Dendritic cell treated with granulocyte-macrophage colony-stimulating factor and Interleukin-4, amounts not matched to agents 40 ng/mL and 50 ng/mL, for 4 days (primary cell): ENCODE results near the gene PAFAH2.
"Not testable (repeated sequence)": the region's sequence is repeated elsewhere in the genome, so short reads cannot be mapped to it uniquely, and the experiment has no call there.

ENCODE experiments used
- H3K27ac Mint-ChIP-seq: one replicate; pipeline ENCODE4 v1.8.0; 2022; ENCODE audit warnings: mild to moderate bottlenecking, mixed read lengths
- H3K27me3 Mint-ChIP-seq: one replicate; pipeline ENCODE4 v1.8.0; 2022; ENCODE audit warnings: mild to moderate bottlenecking, mixed read lengths
- H3K36me3 Mint-ChIP-seq: one replicate; pipeline ENCODE4 v1.8.0; 2022; ENCODE audit warnings: low read depth, mixed read lengths
- H3K4me1 Mint-ChIP-seq: one replicate; pipeline ENCODE4 v1.8.0; 2022; ENCODE audit warnings: low read depth, mixed read lengths
- H3K4me3 Mint-ChIP-seq: one replicate; pipeline ENCODE4 v1.8.0; 2022; ENCODE audit warnings: mild to moderate bottlenecking, moderate library complexity, mixed read lengths
- H3K9me3 Mint-ChIP-seq: one replicate; pipeline ENCODE4 v1.8.0; 2022; ENCODE audit warnings: mixed read lengths
- intact Hi-C: fragments of 100-400 bp; cut with micrococcal nuclease; formaldehyde crosslinking; loops from one replicate; pipeline ENCODE4 v1.15.0; 2022

The PAFAH2 gene

GRCh38 chr1:25992689-25993171 lies 5.1 kb downstream of the PAFAH2 start:
- Mint-ChIP-seq H3K9me3 (no peaks in the 10 kb centered on the region), H3K4me1 (peaks cover 70% of the 10 kb centered on the region), H3K36me3 (peaks cover 44% of the 10 kb centered on the region), H3K27ac (no peak overlapping the region), H3K4me3 (no peak overlapping the region), H3K27me3 (no peaks in the 10 kb centered on the region)
- intact Hi-C loops, result no loop called here

DNA sequence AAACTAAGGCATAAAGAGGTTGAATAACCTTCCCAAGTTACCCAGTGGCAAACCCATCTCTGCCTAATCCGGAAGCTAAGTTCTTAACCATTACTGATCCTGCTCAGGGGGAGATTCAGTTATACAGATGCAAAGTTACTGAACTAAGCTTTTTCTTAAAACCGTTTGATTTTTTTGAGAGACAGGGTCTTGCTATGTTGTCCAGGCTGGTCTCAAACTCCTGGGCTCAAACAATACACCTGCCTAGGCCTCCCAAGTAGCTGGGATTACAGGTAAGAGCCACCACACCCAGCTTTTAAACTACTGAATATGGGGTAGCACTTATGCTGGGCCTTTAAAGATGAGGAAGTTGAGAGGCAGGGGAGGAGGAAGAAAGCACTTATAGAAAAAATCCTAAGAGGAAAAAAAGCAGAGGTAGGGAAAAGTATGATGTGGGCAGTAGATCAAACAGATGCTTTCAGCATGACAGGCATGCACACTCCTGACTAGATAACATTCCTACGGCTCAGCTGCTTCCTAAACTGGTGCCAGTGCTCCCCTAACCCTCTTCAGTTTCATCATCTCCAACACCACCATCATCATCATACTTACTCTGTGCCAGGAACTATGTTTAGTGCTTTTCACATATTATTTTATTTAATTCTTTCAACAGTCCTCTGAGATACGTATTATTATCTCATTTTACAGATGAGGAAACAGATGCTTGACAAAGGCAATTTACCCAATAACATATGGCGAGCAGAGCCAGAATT lies 5.8 kb downstream of the PAFAH2 start:
- no peaks in the 10 kb centered on the region for H3K27me3 Mint-ChIP-seq
- H3K36me3 Mint-ChIP-seq, result peaks cover 44% of the 10 kb centered on the region
- H3K27ac Mint-ChIP-seq, result no peak overlapping the region
- H3K4me1 Mint-ChIP-seq, result peaks cover 65% of the 10 kb centered on the region
- H3K4me3 Mint-ChIP-seq, result no peak overlapping the region
- H3K9me3 Mint-ChIP-seq, result no peaks in the 10 kb centered on the region
- intact Hi-C loops, result no loop called here

- peaks cover 51% of the 10 kb centered on the region for H3K36me3 Mint-ChIP-seq
- no peaks in the 10 kb centered on the region for H3K9me3 Mint-ChIP-seq
- no peak overlapping the region for H3K4me3 Mint-ChIP-seq
- no peak overlapping the region for H3K27ac Mint-ChIP-seq
- H3K27me3 Mint-ChIP-seq, result no peaks in the 10 kb centered on the region
- H3K4me1 Mint-ChIP-seq, result peaks cover 59% of the 10 kb centered on the region
- intact Hi-C loops, result no loop called here
Measured at GRCh38 chr1:25990702-25991395, 7.0 kb downstream of the PAFAH2 start.

DNA sequence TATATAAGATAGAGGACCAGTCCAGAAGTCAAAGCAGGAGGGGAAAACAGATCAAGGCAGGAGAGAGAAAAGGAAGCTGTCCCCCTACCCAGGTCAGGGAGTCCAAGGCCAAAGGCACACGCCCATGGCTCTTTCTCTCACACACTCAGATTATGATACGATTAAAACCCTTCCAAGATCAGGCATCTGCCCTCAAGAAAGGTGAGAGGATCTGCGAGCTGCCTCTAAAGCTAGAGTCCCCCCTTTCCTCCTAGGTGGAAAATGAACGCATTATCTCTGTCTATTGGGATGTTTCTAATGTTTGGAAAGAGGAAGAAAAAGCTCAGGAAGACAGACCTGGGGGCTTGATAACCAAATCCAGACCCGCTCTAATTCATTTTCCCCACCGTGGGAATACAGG lies 7.6 kb downstream of the PAFAH2 start:
- no peak overlapping the region for H3K4me3 Mint-ChIP-seq
- H3K27ac Mint-ChIP-seq, result no peak overlapping the region
- no peaks in the 10 kb centered on the region for H3K27me3 Mint-ChIP-seq
- peaks cover 59% of the 10 kb centered on the region for H3K4me1 Mint-ChIP-seq
- H3K36me3 Mint-ChIP-seq, result peaks cover 57% of the 10 kb centered on the region
- intact Hi-C loops, result no loop called here
- no peaks in the 10 kb centered on the region for H3K9me3 Mint-ChIP-seq

- Mint-ChIP-seq H3K9me3 (no peaks in the 10 kb centered on the region), H3K27ac (no peak overlapping the region), H3K4me3 (no peak overlapping the region), H3K36me3 (peaks cover 62% of the 10 kb centered on the region), H3K27me3 (no peaks in the 10 kb centered on the region), H3K4me1 (peaks cover 53% of the 10 kb centered on the region)
- intact Hi-C loops, result no loop called here
Measured at GRCh38 chr1:25989440-25990234, 8.2 kb downstream of the PAFAH2 start.

- no peaks in the 10 kb centered on the region for H3K27me3 Mint-ChIP-seq
- H3K4me1 Mint-ChIP-seq, result peaks cover 41% of the 10 kb centered on the region
- no peaks in the 10 kb centered on the region for H3K9me3 Mint-ChIP-seq
- intact Hi-C loops, result no loop called here
- no peak overlapping the region for H3K4me3 Mint-ChIP-seq
- H3K36me3 Mint-ChIP-seq, result peaks cover 65% of the 10 kb centered on the region
- no peak overlapping the region for H3K27ac Mint-ChIP-seq
Measured at GRCh38 chr1:25987951-25988350, 9.9 kb downstream of the PAFAH2 start.

DNA sequence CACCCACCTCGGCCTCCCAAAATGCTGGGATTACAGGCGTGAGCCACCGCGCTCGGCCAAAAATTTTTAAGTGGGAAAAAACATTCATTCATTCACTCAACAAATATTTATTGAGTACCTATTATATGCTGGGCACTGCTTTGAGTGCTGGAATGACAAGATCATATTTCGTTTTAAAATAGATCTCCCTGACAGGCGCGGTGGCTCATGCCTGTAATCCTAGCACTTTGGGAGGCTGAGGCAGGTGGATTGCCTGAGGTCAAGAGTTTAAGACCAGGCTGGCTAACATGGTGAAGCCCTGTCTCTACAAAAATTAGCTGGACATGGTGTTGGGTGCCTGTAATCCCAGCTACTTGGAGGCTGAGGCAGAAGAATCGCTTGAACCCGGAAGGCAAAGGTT lies 11.1 kb downstream of the PAFAH2 start:
- Mint-ChIP-seq H3K4me1 (peaks cover 29% of the 10 kb centered on the region), H3K36me3 (peaks cover 77% of the 10 kb centered on the region)
- H3K27me3 Mint-ChIP-seq, H3K9me3 Mint-ChIP-seq, H3K27ac Mint-ChIP-seq, H3K4me3 Mint-ChIP-seq, intact Hi-C loops: not testable (repeated sequence)

GRCh38 chr1:25985670-25986069 lies 12.2 kb downstream of the PAFAH2 start:
- intact Hi-C loops, result no loop called here
- Mint-ChIP-seq H3K27ac (no peak overlapping the region), H3K9me3 (no peaks in the 10 kb centered on the region), H3K27me3 (no peaks in the 10 kb centered on the region), H3K36me3 (peaks cover 88% of the 10 kb centered on the region), H3K4me1 (peaks cover 21% of the 10 kb centered on the region), H3K4me3 (no peak overlapping the region)

DNA sequence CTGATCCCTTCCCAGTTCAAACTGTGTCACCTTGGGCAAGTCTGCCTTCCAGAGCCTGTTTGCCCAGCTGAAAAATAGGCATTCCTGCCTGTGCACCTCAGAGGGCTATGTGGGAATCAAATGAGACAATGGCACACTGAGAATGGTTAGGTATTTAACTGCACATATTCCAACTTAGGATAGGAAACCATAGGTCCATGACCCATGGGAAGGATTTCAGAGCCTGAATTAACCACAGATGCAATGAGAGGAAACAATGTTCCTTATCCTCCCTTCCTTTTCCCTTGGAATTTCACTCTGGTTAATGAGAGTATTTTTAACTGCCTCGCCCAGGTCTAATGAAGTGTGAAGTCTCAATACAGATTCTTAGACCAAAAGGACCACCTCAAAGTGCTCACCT lies 12.7 kb downstream of the PAFAH2 start:
- H3K36me3 Mint-ChIP-seq, result peaks cover 91% of the 10 kb centered on the region
- no peak overlapping the region for H3K4me3 Mint-ChIP-seq
- no peak overlapping the region for H3K27ac Mint-ChIP-seq
- H3K4me1 Mint-ChIP-seq, result peaks cover 16% of the 10 kb centered on the region
- intact Hi-C loops, result no loop called here
- H3K27me3 Mint-ChIP-seq, result no peaks in the 10 kb centered on the region
- no peaks in the 10 kb centered on the region for H3K9me3 Mint-ChIP-seq

DNA sequence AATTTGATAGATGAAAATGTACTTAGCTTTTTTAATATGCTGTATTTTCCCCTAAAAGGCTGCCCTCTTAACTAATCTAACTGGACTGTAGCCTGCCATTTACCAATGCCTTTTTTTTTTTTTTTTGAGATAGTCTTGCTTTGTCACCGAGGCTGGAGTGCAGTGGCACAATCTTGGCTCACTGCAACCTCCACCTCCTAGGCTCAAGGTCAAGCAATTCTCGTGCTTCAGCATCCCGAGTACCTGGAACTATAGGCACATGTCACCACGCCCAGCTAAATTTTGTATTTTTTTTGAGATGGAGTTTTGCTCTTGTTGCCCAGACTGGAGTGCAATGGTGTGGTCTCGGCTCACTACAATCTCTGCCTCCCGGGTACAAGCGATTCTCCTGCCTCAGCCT lies 18.7 kb downstream of the PAFAH2 start:
- Mint-ChIP-seq H3K27me3 (no peaks in the 10 kb centered on the region), H3K27ac (no peak overlapping the region), H3K36me3 (peaks cover 86% of the 10 kb centered on the region), H3K4me1 (no peaks in the 10 kb centered on the region), H3K9me3 (no peaks in the 10 kb centered on the region), H3K4me3 (no peak overlapping the region)
- intact Hi-C loops, result no loop called here

- H3K4me3 Mint-ChIP-seq, result no peak overlapping the region
- peaks cover 86% of the 10 kb centered on the region for H3K36me3 Mint-ChIP-seq
- no peak overlapping the region for H3K27ac Mint-ChIP-seq
- intact Hi-C loops, result no loop called here
- no peaks in the 10 kb centered on the region for H3K9me3 Mint-ChIP-seq
- H3K27me3 Mint-ChIP-seq, result no peaks in the 10 kb centered on the region
- no peaks in the 10 kb centered on the region for H3K4me1 Mint-ChIP-seq
Measured at GRCh38 chr1:25978403-25978802, 19.5 kb downstream of the PAFAH2 start.

DNA sequence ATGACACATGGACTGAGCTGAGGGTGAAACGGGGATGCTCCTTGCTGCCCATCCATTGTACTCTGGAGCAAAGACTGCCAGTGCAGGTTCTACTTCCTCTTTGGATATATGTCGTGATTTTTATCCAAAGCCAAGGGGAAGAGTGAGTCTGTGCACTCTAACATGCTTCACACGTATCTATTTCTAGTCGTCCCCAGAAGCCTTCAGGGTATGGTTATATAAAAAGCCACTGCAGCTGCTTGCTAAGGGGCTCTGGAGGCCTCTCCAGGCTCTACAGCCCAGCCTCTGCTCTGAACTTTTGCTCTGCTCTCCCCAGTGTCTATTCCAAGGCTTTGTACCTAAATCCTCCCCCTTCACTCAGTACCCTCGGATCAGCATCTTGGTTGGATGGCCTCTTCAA lies 20.1 kb downstream of the PAFAH2 start:
- no peaks in the 10 kb centered on the region for H3K4me1 Mint-ChIP-seq
- H3K27me3 Mint-ChIP-seq, result no peaks in the 10 kb centered on the region
- no peak overlapping the region for H3K27ac Mint-ChIP-seq
- intact Hi-C loops, result no loop called here
- peaks cover 86% of the 10 kb centered on the region for H3K36me3 Mint-ChIP-seq
- H3K9me3 Mint-ChIP-seq, result no peaks in the 10 kb centered on the region
- H3K4me3 Mint-ChIP-seq, result no peak overlapping the region

DNA sequence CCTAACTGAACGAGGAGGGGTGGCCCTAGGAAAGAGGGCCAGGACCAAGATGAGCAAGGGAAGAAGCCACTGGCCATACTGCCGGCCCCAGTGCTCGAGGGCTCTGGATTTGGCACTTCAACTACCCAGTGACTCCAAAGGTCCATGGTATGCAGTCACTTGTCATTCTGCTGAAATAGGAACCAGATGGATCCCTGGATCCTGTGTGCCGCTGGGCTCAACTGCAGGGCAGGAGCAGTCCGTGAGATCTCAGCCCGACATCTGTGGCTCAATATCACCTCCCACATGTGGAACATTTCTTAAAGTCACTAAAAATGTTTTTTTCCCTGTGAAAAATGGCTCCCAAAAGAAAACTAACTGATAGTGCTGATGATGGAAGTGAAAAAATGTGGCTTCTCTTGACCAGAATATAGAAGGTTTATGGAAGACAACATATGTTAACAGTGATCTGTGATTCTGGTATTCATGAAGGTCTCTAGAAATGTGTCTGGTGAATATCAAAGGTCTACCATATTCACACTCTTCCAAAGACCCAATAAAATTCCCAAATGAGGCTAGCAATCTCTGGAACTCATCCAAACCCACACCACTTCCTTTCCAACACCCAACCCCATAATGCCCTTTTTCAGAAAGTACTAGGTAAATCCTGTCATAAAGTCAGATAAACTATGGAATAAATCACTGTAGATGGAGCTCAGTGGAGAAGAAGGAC lies 24.1 kb downstream of the PAFAH2 start:
- H3K27me3 Mint-ChIP-seq, result no peaks in the 10 kb centered on the region
- intact Hi-C loops, result no loop called here
- H3K36me3 Mint-ChIP-seq, result peaks cover 79% of the 10 kb centered on the region
- H3K4me3 Mint-ChIP-seq, result no peak overlapping the region
- H3K27ac Mint-ChIP-seq, result no peak overlapping the region
- H3K9me3 Mint-ChIP-seq, result no peaks in the 10 kb centered on the region
- peaks cover 21% of the 10 kb centered on the region for H3K4me1 Mint-ChIP-seq

GRCh38 chr1:25971811-25972180 lies 26.1 kb downstream of the PAFAH2 start:
- Mint-ChIP-seq H3K36me3 (peaks cover 89% of the 10 kb centered on the region), H3K4me3 (no peak overlapping the region), H3K27me3 (no peaks in the 10 kb centered on the region), H3K9me3 (no peaks in the 10 kb centered on the region), H3K27ac (peak overlapping the region; percentile 17), H3K4me1 (peaks cover 21% of the 10 kb centered on the region)
- intact Hi-C loops, result no loop called here
